K562 (cell line): ENCODE data around the gene RBP3. TPM values are rescaled to one million over a fixed set of nuclear protein-coding genes. Genes with fewer than 3 reads are reported as not detected.
A peak's percentile ranks its signal among the peaks of the same experiment; 100 is the strongest.

Experiments
- ATAC-seq: fragments of 200-7000 bp; cut with Tn5 transposase; 3 replicates; pipeline ENCODE4 v1.9.1; 2020; ENCODE audit warnings: moderate library complexity
- BruUV-seq: library from RNA; stranded (reverse); fragments of 400-500 nt; replicated peaks from 2 replicates; lab custom pipeline; 2021; lab: Mats Ljungman, UMichigan
- CTCF ChIA-PET: fragments of 300-600 bp; formaldehyde crosslinking; extraction: SDS; loops from one replicate; lab custom pipeline; 2021; ENCODE audit warnings: low intra/inter-chr PET ratio; lab: Yijun Ruan, JAX
- POLR2A ChIA-PET: fragments of 300-600, 350-650 bp; sonication (Branson Sonifier 250); formaldehyde crosslinking; extraction: SDS; loops from one replicate; lab custom pipeline; 2021; ENCODE audit warnings: antibody characterized with exemption, inconsistent platforms; lab: Yijun Ruan, JAX
- DNase-seq, 4 experiments: peaks; one replicate each; pipeline versions ENCODE4 v3.0.0 to v3.0.0-alpha.2; 2011 to 2018; ENCODE audit warnings: low spot score in 3 of 4, mixed read lengths in 3 of 4; ENCODE audit errors: extremely low read depth in 1 of 4
- FAIRE-seq: peaks from 2 replicates; lab custom pipeline; 2011; peaks lifted over from hg19 to GRCh38; lab: Jason Lieb, UNC
- H2AFZ ChIP-seq: 2 replicates; pipeline ENCODE4 v1.6.0; 2011; ENCODE audit warnings: low read depth, low read length, control low read depth, inconsistent platforms
- H3K27ac ChIP-seq: fragments of 200-600 bp; 3 replicates; pipeline ENCODE4 v1.8.0; 2011; ENCODE audit warnings: low read depth, mild to moderate bottlenecking, control low read depth, inconsistent platforms, low read length, moderate library complexity, mixed read lengths; ENCODE audit errors: extremely low read depth
- H3K27me3 ChIP-seq, 2 experiments: fragments of 300-600 bp in 1 of 2; 2 replicates in 1 of 2; 3 replicates in 1 of 2; pipeline versions ENCODE4 v1.6.0 to v1.8.0; 2011; ENCODE audit warnings: inconsistent platforms in 2 of 2, low read length in 2 of 2, mild to moderate bottlenecking in 1 of 2, mixed read lengths in 1 of 2, moderate library complexity in 1 of 2; ENCODE audit not compliant: control insufficient read depth in 2 of 2, insufficient read depth in 2 of 2
- H3K36me3 ChIP-seq: fragments of 300-600 bp; 3 replicates; pipeline ENCODE4 v1.8.0; 2011; ENCODE audit warnings: mild to moderate bottlenecking, low read length, inconsistent platforms; ENCODE audit not compliant: control insufficient read depth, insufficient read depth
- H3K4me1 ChIP-seq, 2 experiments: fragments of 200-600 bp in 1 of 2; replicated peaks in 1 of 2; 2 replicates in 1 of 2; 3 replicates in 1 of 2; pipeline versions ENCODE4 v1.5.1 to v1.8.0; 2011; ENCODE audit warnings: inconsistent platforms in 2 of 2, low read length in 2 of 2, mild to moderate bottlenecking in 1 of 2, mixed read lengths in 1 of 2, moderate library complexity in 1 of 2; ENCODE audit not compliant: control insufficient read depth in 2 of 2, insufficient read depth in 2 of 2
- H3K4me2 ChIP-seq: 2 replicates; pipeline ENCODE4 v1.6.1; 2011; ENCODE audit warnings: low read length, control low read depth, inconsistent platforms, mixed read lengths; ENCODE audit not compliant: insufficient read depth
- H3K4me3 ChIP-seq: fragments of 200-600 bp; sonication (generic), shearing (Covaris generic); 2 replicates; pipeline ENCODE4 v1.5.1; 2016; ENCODE audit warnings: control low read depth, inconsistent platforms
- H3K79me2 ChIP-seq: fragments of 200-600 bp; 3 replicates; pipeline ENCODE4 v1.8.0; 2011; ENCODE audit warnings: low read length, inconsistent platforms; ENCODE audit not compliant: control insufficient read depth, insufficient read depth
- H3K9ac ChIP-seq, 2 experiments: 2 replicates each; pipeline versions ENCODE4 v1.6.0 to v1.6.1; 2011; ENCODE audit warnings: low read depth in 2 of 2, low read length in 2 of 2, control low read depth in 1 of 2, inconsistent platforms in 1 of 2, mild to moderate bottlenecking in 1 of 2, mixed read lengths in 1 of 2; ENCODE audit not compliant: insufficient read depth in 1 of 2
- H3K9me1 ChIP-seq: one replicate; pipeline ENCODE4 v1.6.0; 2011; ENCODE audit warnings: inconsistent platforms, mild to moderate bottlenecking, low read length, moderate library complexity; ENCODE audit not compliant: control insufficient read depth, insufficient read depth
- H3K9me3 ChIP-seq: replicated peaks from 2 replicates; pipeline ENCODE4 v1.5.1; 2011; ENCODE audit warnings: low read depth, low read length, inconsistent platforms; ENCODE audit not compliant: control insufficient read depth, insufficient read depth
- H4K20me1 ChIP-seq: replicated peaks from 2 replicates; pipeline ENCODE4 v1.6.1; 2011; ENCODE audit warnings: low read length, inconsistent platforms, mixed read lengths; ENCODE audit not compliant: control insufficient read depth, insufficient read depth
- CHD4 ChIP-seq: fragments of 200-600 bp; sonication (generic); IDR thresholded peaks from 3 replicates; pipeline ENCODE4 v1.6.1; 2012; ENCODE audit warnings: low read depth, mild to moderate bottlenecking, mixed read lengths, low read length, inconsistent platforms; ENCODE audit not compliant: insufficient read depth, insufficient replicate concordance, poor library complexity, severe bottlenecking
- CTCF ChIP-seq, 3 experiments: IDR thresholded peaks in 2 of 3; conservative IDR thresholded peaks in 1 of 3; 2 replicates each; pipeline ENCODE4 v1.5.1; 2011 to 2012; ENCODE audit warnings: low read length in 3 of 3, mild to moderate bottlenecking in 3 of 3, control low read depth in 2 of 3, improper control_type of control experiment in 1 of 3, inconsistent platforms in 1 of 3, low read depth in 1 of 3, mixed read lengths in 1 of 3, moderate library complexity in 1 of 3; ENCODE audit not compliant: insufficient read depth in 2 of 3
- EHMT2 ChIP-seq: fragments of 450-650 bp; IDR thresholded peaks from 2 replicates; pipeline ENCODE4 v1.6.1; 2018; ENCODE audit warnings: antibody characterized with exemption
- EP400 ChIP-seq: fragments of 450-650 bp; IDR thresholded peaks from 2 replicates; pipeline ENCODE4 v1.6.1; 2017; ENCODE audit warnings: antibody characterized with exemption, mild to moderate bottlenecking, moderate library complexity
- ETS2 ChIP-seq: IDR thresholded peaks from 2 replicates; pipeline ENCODE4 v1.6.1; 2016; ENCODE audit warnings: borderline replicate concordance, missing genetic modification characterization, mild to moderate bottlenecking, moderate library complexity, missing compliant biosample characterization; ENCODE audit not compliant: poor library complexity, severe bottlenecking
- FOXM1 ChIP-seq, 2 experiments: fragments of 450-650 bp in 1 of 2; sonication (generic) in 1 of 2; formaldehyde crosslinking in 1 of 2; IDR thresholded peaks; 2 replicates each; pipeline versions ENCODE4 v1.6.1 to v1.9.0; 2017 to 2022; ENCODE audit warnings: low read depth in 2 of 2, mild to moderate bottlenecking in 2 of 2, missing genetic modification reagents in 1 of 2, moderate library complexity in 1 of 2
- HDAC8 ChIP-seq: fragments of 450-650 bp; IDR thresholded peaks from 2 replicates; pipeline ENCODE4 v1.6.1; 2016; ENCODE audit warnings: mild to moderate bottlenecking, missing genetic modification characterization, moderate library complexity, missing compliant biosample characterization
- JUNB ChIP-seq: fragments of 450-650 bp; formaldehyde crosslinking; conservative IDR thresholded peaks from 2 replicates; pipeline ENCODE4 v1.4.0; 2020; ENCODE audit warnings: mild to moderate bottlenecking
- KLF16 ChIP-seq: IDR thresholded peaks from 2 replicates; pipeline ENCODE4 v1.6.1; 2016; ENCODE audit warnings: antibody characterized with exemption
- MAFF ChIP-seq: IDR thresholded peaks from 2 replicates; pipeline ENCODE4 v1.6.1; 2012; ENCODE audit warnings: low read length, improper control_type of control experiment
- MCM7 ChIP-seq, 2 experiments: fragments of 450-650 bp; IDR thresholded peaks; 2 replicates each; pipeline ENCODE4 v1.6.1; 2016 to 2018
- SETDB1 ChIP-seq: IDR thresholded peaks from one replicate; pipeline ENCODE4 v1.6.1; 2012; ENCODE audit warnings: low read length, control low read depth, inconsistent platforms
- ZHX1 ChIP-seq: fragments of 150-350 bp; conservative IDR thresholded peaks from 2 replicates; pipeline ENCODE4 v1.6.1; 2014; ENCODE audit warnings: low read length
- ZNF12 ChIP-seq: sonication (generic); formaldehyde crosslinking; IDR thresholded peaks from 2 replicates; pipeline ENCODE4 v1.4.0; 2020; ENCODE audit warnings: mild to moderate bottlenecking, missing genetic modification reagents
- ZNF23 ChIP-seq: fragments of 250-450 bp; sonication (Bioruptor Pico); IDR thresholded peaks from 2 replicates; pipeline ENCODE4 v1.4.0; 2020; ENCODE audit warnings: mild to moderate bottlenecking
- ZNF445 ChIP-seq: fragments of 250-450 bp; sonication (Bioruptor Pico); IDR thresholded peaks from 2 replicates; pipeline ENCODE4 v1.4.0; 2020; ENCODE audit warnings: low read depth, mild to moderate bottlenecking, moderate library complexity
- ZNF75A ChIP-seq: fragments of 450-650 bp; formaldehyde crosslinking; IDR thresholded peaks from 2 replicates; pipeline ENCODE4 v1.4.0; 2020; ENCODE audit warnings: mild to moderate bottlenecking
- WGBS: fragments of 100-300 bp; shearing (Covaris generic); methylation state at CpG from one replicate; pipeline ENCODE4 v1.1.6; 2016; ENCODE audit warnings: low coverage, mixed read lengths; ENCODE audit not compliant: insufficient coverage; ENCODE audit errors: missing lambda C conversion rate; 5-methylcytosine and 5-hydroxymethylcytosine counted together
- in situ Hi-C: fragments of 300-500 bp; cut with MboI; formaldehyde crosslinking; loops from 4 replicates; pipeline ENCODE4 v1.15.0; 2018; ENCODE audit warnings: inconsistent platforms, mixed read lengths
- intact Hi-C: fragments of 100-400 bp; cut with micrococcal nuclease; formaldehyde crosslinking; loops from 2 replicates; pipeline ENCODE4 v1.14.2; 2022
- polyA plus RNA-seq, 8 experiments: library from polyadenylated mRNA; depleted of rRNA in 4 of 8; stranded (reverse) in 5 of 8; unstranded in 3 of 8; fragments of >200 nt; fragmentation: Nextera tagmentation in 2 of 8; fragmentation: Illumina TruSeq in 1 of 8; extraction: Ambion mirVana in 2 of 8; extraction: Trizol in 1 of 8; gene quantifications; 2 replicates each; pipeline versions ENCODE4 v1.2.1 to v1.2.3, GENCODE V29; 2011 to 2014; ENCODE audit warnings: inconsistent platforms in 1 of 8, missing spikeins in 1 of 8
- total RNA-seq, 7 experiments: library from RNA; depleted of rRNA in 6 of 7; stranded (reverse); fragments of >200 nt in 6 of 7; fragmentation: Illumina TruSeq in 2 of 7; extraction: Trizol in 2 of 7; gene quantifications; 2 replicates each; pipeline versions ENCODE4 v1.2.1 to v1.2.3, GENCODE V29; 2011 to 2021; ENCODE audit warnings: low replicate concordance in 1 of 7

RBP3 gene
- total and polyA plus RNA-seq, 9 of the 15 experiments (the other 6 are each of a cell fraction or from before 2014, with no cell fraction given), result not detected

GRCh38 chr10:47311932-47312662, 36.1 kb upstream of the RBP3 start:
- Histone ChIP-seq H3K4me1 (peaks cover 13 to 27% of the 10 kb centered on the region in 2 experiments; a peak in 4 of 5 replicates), H3K9me1 (no peaks in the 10 kb centered on the region), H3K27me3 (peaks cover 0 to 6% of the 10 kb centered on the region in 2 experiments; a peak in 3 of 5 replicates), H3K36me3 (no peaks in the 10 kb centered on the region), H3K4me2 (peak overlapping the region; percentile 40; the same call in 1 of the 2 replicates), H2AFZ (peak overlapping the region; percentile 6; the same call in 1 of the 2 replicates), H3K9me3 (no peaks in the 10 kb centered on the region), H3K79me2 (no peaks in the 10 kb centered on the region), H3K4me3 (no peak overlapping the region), H3K9ac (peak overlapping the region in 1 of 2 experiments; percentile 22; a peak in 1 of 4 replicates), H4K20me1 (peaks cover 5% of the 10 kb centered on the region; the same call in 1 of the 2 replicates), H3K27ac (no peak overlapping the region)
- ChIA-PET POLR2A (interaction anchor here (0.9 to 1.1 kb wide), 3 partner anchors 13 to 265 kb away, joined by 3 read pairs; no protein-coding TSS in a partner anchor), CTCF (interaction anchor here (0.6 to 2.3 kb wide), 8 partner anchors 11 to 317 kb away, joined by 3 to 10 read pairs (median 4); no protein-coding TSS in a partner anchor)
- no TSS peak for BruUV-seq
- intact Hi-C loops (loop anchor here (1.0 to 5.0 kb wide), 3 partner anchors 50 to 287 kb away; no protein-coding TSS in a partner anchor), in situ Hi-C loops (loop anchor here (10.0 kb wide), 1 partner anchor 277 kb away; no protein-coding TSS in a partner anchor)
- ATAC-seq (peak; percentile 93), DNase-seq (peak; percentile 79 to 80 (median 79)), FAIRE-seq (no peak)
- whole genome bisulfite sequencing, result 5% methylated on average over 20 of the region's 20 CpGs
- no peak for TF ChIP-seq ZNF75A (CRISPR knock-in tag)
- no peak for TF ChIP-seq MCM7 (IDR thresholded peaks at IDR 0.05)
- peak; percentile 48 for TF ChIP-seq MAFF
- TF ChIP-seq ZNF23 (CRISPR knock-in tag), result no peak
- no peak for TF ChIP-seq EP400
- TF ChIP-seq ZNF445 (CRISPR knock-in tag), result no peak
- no peak for TF ChIP-seq HDAC8 (tag)
- no peak for TF ChIP-seq ZNF12 (CRISPR knock-in tag)
- no peak for TF ChIP-seq ETS2
- TF ChIP-seq CTCF (IDR thresholded peaks at IDR 0.05 in 2 of 3, conservative IDR thresholded peaks at IDR 0.05 in 1 of 3; ENCODE audit: insufficient read depth in 2 of 3, low read depth in 1 of 3, low read length in 3 of 3), result peak; percentile 90 to 93 (median 91)
- no peak for TF ChIP-seq EHMT2
- no peak for TF ChIP-seq ZHX1
- TF ChIP-seq FOXM1 (IDR thresholded peaks at IDR 0.05; ENCODE audit: low read depth), result no peak
- TF ChIP-seq FOXM1 (CRISPR knock-in tag; IDR thresholded peaks at IDR 0.05; ENCODE audit: low read depth), result no peak
- TF ChIP-seq KLF16, result no peak
- TF ChIP-seq CHD4, result no peak
- no peak for TF ChIP-seq SETDB1
- no peak for TF ChIP-seq JUNB (CRISPR knock-in tag)
